ENCODE results near the gene UBAC2.

GRCh38 chr13:99280166-99280565, 79.5 kb downstream of the UBAC2 start:
- TF ChIP-seq CTCF (conservative IDR thresholded peaks at IDR 0.05; ENCODE audit: low read depth, low read length) (no peak), RAD21 (IDR thresholded peaks at IDR 0.05; ENCODE audit: low read length) (no peak), POLR2A (IDR thresholded peaks at IDR 0.05; ENCODE audit: low read depth, low read length) (no peak), FOS (IDR thresholded peaks at IDR 0.05; ENCODE audit: low read depth, low read length) (no peak), MAZ (IDR thresholded peaks at IDR 0.05; ENCODE audit: borderline replicate concordance, low read depth, low read length) (no peak)

Data from IMR-90 (cell line).